ENCODE data around the gene NEO1. TPM values are rescaled to one million over a fixed set of nuclear protein-coding genes. Genes with fewer than 3 reads are reported as not detected.
A peak's percentile ranks its signal among the peaks of the same experiment; 100 is the strongest.

The NEO1 gene
- total RNA-seq, 4 donors from 2014 or later = 74.0 to 117 (median 107) TPM

- Histone ChIP-seq H3K36me3 (peaks cover 19% of the 10 kb centered on the region), H3K4me3 (no peak overlapping the region), H3K27ac (peak overlapping the region; percentile 41), H3K9me3 (no peaks in the 10 kb centered on the region), H3K27me3 (no peaks in the 10 kb centered on the region), H3K4me1 (peaks cover 2% of the 10 kb centered on the region)
- 51% methylated on average over 3 of the region's 3 CpGs for WGBS
- DNase-seq (ENCODE audit: low spot score in 2 of 2) = no peak
- TF ChIP-seq EP300 (IDR thresholded peaks at IDR 0.05) = no peak
- TF ChIP-seq POLR2A (IDR thresholded peaks at IDR 0.05) = no peak
- TF ChIP-seq POLR2AphosphoS5 (IDR thresholded peaks at IDR 0.05) = no peak
- no peak for TF ChIP-seq CTCF (IDR thresholded peaks at IDR 0.05)
Observed at GRCh38 chr15:73141216-73141900, 89.1 kb downstream of the NEO1 start.

GRCh38 chr15:73142802-73143762 is 90.8 kb downstream of the NEO1 start:
- peaks cover 7% of the 10 kb centered on the region for H3K36me3 ChIP-seq
- no peak overlapping the region for H3K27ac ChIP-seq
- DNase-seq (ENCODE audit: low spot score in 2 of 2) = no peak
- H3K4me3 ChIP-seq = no peak overlapping the region
- H3K4me1 ChIP-seq = peaks cover 2% of the 10 kb centered on the region
- TF ChIP-seq CTCF (IDR thresholded peaks at IDR 0.05) (no peak), POLR2A (IDR thresholded peaks at IDR 0.05) (no peak), POLR2AphosphoS5 (IDR thresholded peaks at IDR 0.05) (no peak), EP300 (IDR thresholded peaks at IDR 0.05) (no peak)
- no peaks in the 10 kb centered on the region for H3K9me3 ChIP-seq
- 96% methylated on average over 12 of the region's 12 CpGs for WGBS
- no peaks in the 10 kb centered on the region for H3K27me3 ChIP-seq

GRCh38 chr15:73143763-73144155 is 91.5 kb downstream of the NEO1 start:
- no peak overlapping the region for H3K4me3 ChIP-seq
- 76% methylated on average over 1 of the region's 1 CpG for WGBS
- H3K36me3 ChIP-seq = peaks cover 7% of the 10 kb centered on the region
- no peak for DNase-seq (ENCODE audit: low spot score in 2 of 2)
- H3K9me3 ChIP-seq = no peaks in the 10 kb centered on the region
- H3K27me3 ChIP-seq = no peaks in the 10 kb centered on the region
- TF ChIP-seq EP300 (IDR thresholded peaks at IDR 0.05) = no peak
- no peak overlapping the region for H3K27ac ChIP-seq
- peaks cover 2% of the 10 kb centered on the region for H3K4me1 ChIP-seq

- DNase-seq (ENCODE audit: low spot score in 2 of 2) = no peak
- no peak for TF ChIP-seq POLR2AphosphoS5 (IDR thresholded peaks at IDR 0.05)
- no peak for TF ChIP-seq POLR2A (IDR thresholded peaks at IDR 0.05)
- TF ChIP-seq CTCF (IDR thresholded peaks at IDR 0.05) = no peak
- TF ChIP-seq EP300 (IDR thresholded peaks at IDR 0.05) = no peak
- Histone ChIP-seq H3K27me3 (no peaks in the 10 kb centered on the region), H3K36me3 (peaks cover 8% of the 10 kb centered on the region), H3K27ac (no peak overlapping the region), H3K9me3 (no peaks in the 10 kb centered on the region), H3K4me3 (no peak overlapping the region), H3K4me1 (no peaks in the 10 kb centered on the region)
Observed at GRCh38 chr15:73146419-73146818, 94.2 kb downstream of the NEO1 start.

- peaks cover 10% of the 10 kb centered on the region for H3K36me3 ChIP-seq
- DNase-seq (ENCODE audit: low spot score in 2 of 2) = no peak
- WGBS = 83% methylated on average over 2 of the region's 2 CpGs
- no peaks in the 10 kb centered on the region for H3K27me3 ChIP-seq
- peaks cover 11% of the 10 kb centered on the region for H3K9me3 ChIP-seq
- H3K27ac ChIP-seq = no peak overlapping the region
- TF ChIP-seq POLR2A (IDR thresholded peaks at IDR 0.05) = no peak
- no peak for TF ChIP-seq EP300 (IDR thresholded peaks at IDR 0.05)
- TF ChIP-seq POLR2AphosphoS5 (IDR thresholded peaks at IDR 0.05) = no peak
- no peak for TF ChIP-seq CTCF (IDR thresholded peaks at IDR 0.05)
- no peaks in the 10 kb centered on the region for H3K4me1 ChIP-seq
- H3K4me3 ChIP-seq = no peak overlapping the region
Observed at GRCh38 chr15:73150831-73151230, 98.6 kb downstream of the NEO1 start.
